ENCODE results near the gene GPAM.

- no peak for TF ChIP-seq CTCF (IDR thresholded peaks at IDR 0.05)
- no peak for TF ChIP-seq POLR2A (IDR thresholded peaks at IDR 0.05)
Observed at GRCh38 chr10:112202561-112203241, 19.1 kb upstream of the GPAM start.

Data from right lobe of liver (tissue), 4 donors.